GM23338 (cell line): ENCODE measurements around the gene MEGF10.

ENCODE experiments used
- CREB1 ChIP-seq: fragments of 250-450 bp; sonication (Bioruptor Pico); IDR thresholded peaks from 2 replicates; pipeline ENCODE4 v1.5.0; 2020; ENCODE audit warnings: low read depth, mild to moderate bottlenecking, moderate library complexity
- CTCF ChIP-seq, 2 experiments: fragments of 200-600 bp in 1 of 2; sonication (generic) in 1 of 2; conservative IDR thresholded peaks; 2 replicates each; pipeline versions ENCODE4 v1.5.1 to v1.6.1; 2016 to 2017; ENCODE audit warnings: antibody characterized with exemption in 2 of 2, low read depth in 2 of 2, mild to moderate bottlenecking in 2 of 2, moderate library complexity in 1 of 2
- EZH2 ChIP-seq: fragments of 200-600 bp; sonication (generic); IDR thresholded peaks from one replicate; pipeline ENCODE4 v1.8.0; 2017; ENCODE audit warnings: antibody characterized with exemption, mild to moderate bottlenecking, low read depth; ENCODE audit not compliant: unreplicated experiment
- EZH2phosphoT487 ChIP-seq: fragments of 200-600 bp; sonication (generic); IDR thresholded peaks from one replicate; pipeline ENCODE4 v1.8.1; 2018; ENCODE audit warnings: antibody characterized with exemption; ENCODE audit not compliant: unreplicated experiment
- NANOG ChIP-seq: IDR thresholded peaks from 2 replicates; pipeline ENCODE4 v1.6.1; 2016; ENCODE audit warnings: antibody characterized with exemption, borderline replicate concordance
- POLR2AphosphoS5 ChIP-seq: IDR thresholded peaks from 2 replicates; pipeline ENCODE4 v1.6.1; 2016; ENCODE audit warnings: antibody characterized with exemption, low read depth
- REST ChIP-seq: IDR thresholded peaks from one replicate; pipeline ENCODE4 v1.6.1; 2018; ENCODE audit warnings: antibody characterized with exemption; ENCODE audit not compliant: unreplicated experiment
- ZNF331 ChIP-seq: fragments of 250-450 bp; sonication (Bioruptor Pico); IDR thresholded peaks from 2 replicates; pipeline ENCODE4 v1.5.0; 2020; ENCODE audit warnings: low read depth, mild to moderate bottlenecking, moderate library complexity

GRCh38 chr5:127400946-127401670 is 110.5 kb downstream of the MEGF10 start:
- TF ChIP-seq POLR2AphosphoS5 (no peak), NANOG (no peak), EZH2phosphoT487 (no peak), CTCF (conservative IDR thresholded peaks at IDR 0.05; ENCODE audit: low read depth in 2 of 2) (no peak), EZH2 (no peak), CREB1 (CRISPR knock-in tag) (no peak), ZNF331 (no peak), REST (no peak)
